Astrocyte (in vitro differentiated cells and primary cell): Measurements from ENCODE around the gene GRM5. TPM values are rescaled to one million over a fixed set of nuclear protein-coding genes. Genes with fewer than 3 reads are reported as not detected.

ENCODE experiments used
- DNase-seq: peaks from one replicate; pipeline ENCODE4 v3.0.0-alpha.2; 2010; ENCODE audit warnings: low read depth
- FAIRE-seq: peaks from 2 replicates; lab custom pipeline; 2011; peaks lifted over from hg19 to GRCh38; lab: Jason Lieb, UNC
- H2AFZ ChIP-seq: 2 replicates; pipeline ENCODE4 v1.6.0; 2012; ENCODE audit warnings: low read depth, low read length, inconsistent platforms
- H3K27ac ChIP-seq: 2 replicates; pipeline ENCODE4 v1.5.1; 2011; ENCODE audit warnings: low read depth, low read length, inconsistent platforms
- H3K27me3 ChIP-seq: 2 replicates; pipeline ENCODE4 v1.6.0; 2011; ENCODE audit warnings: low read length, inconsistent platforms; ENCODE audit not compliant: insufficient read depth
- H3K36me3 ChIP-seq: 2 replicates; pipeline ENCODE4 v1.5.1; 2011; ENCODE audit warnings: low read length, inconsistent platforms; ENCODE audit not compliant: insufficient read depth
- H3K4me1 ChIP-seq: 2 replicates; pipeline ENCODE4 v1.5.1; 2011; ENCODE audit warnings: low read length, inconsistent platforms; ENCODE audit not compliant: insufficient read depth
- H3K4me2 ChIP-seq: 2 replicates; pipeline ENCODE4 v1.6.0; 2012; ENCODE audit warnings: low read length, inconsistent platforms
- H3K4me3 ChIP-seq: 2 replicates; pipeline ENCODE4 v1.5.1; 2011; ENCODE audit warnings: low read depth, mild to moderate bottlenecking, low read length, inconsistent platforms; ENCODE audit not compliant: insufficient read depth
- H3K79me2 ChIP-seq: 2 replicates; pipeline ENCODE4 v1.6.0; 2012; ENCODE audit warnings: mild to moderate bottlenecking, low read length, inconsistent platforms; ENCODE audit not compliant: insufficient read depth
- H3K9ac ChIP-seq: 2 replicates; pipeline ENCODE4 v1.6.0; 2012; ENCODE audit warnings: mild to moderate bottlenecking, low read length, inconsistent platforms
- H3K9me3 ChIP-seq: 2 replicates; pipeline ENCODE4 v1.5.1; 2012; ENCODE audit warnings: low read depth, mild to moderate bottlenecking, low read length, inconsistent platforms; ENCODE audit not compliant: insufficient read depth
- H4K20me1 ChIP-seq: 2 replicates; pipeline ENCODE4 v1.6.0; 2012; ENCODE audit warnings: low read length, inconsistent platforms; ENCODE audit not compliant: insufficient read depth
- H3K27ac Mint-ChIP-seq: one replicate; pipeline ENCODE4 v1.8.0; 2021; ENCODE audit warnings: mild to moderate bottlenecking, mixed read lengths; ENCODE audit not compliant: unreplicated experiment
- H3K27me3 Mint-ChIP-seq: one replicate; pipeline ENCODE4 v1.8.0; 2021; ENCODE audit warnings: low read depth, mixed read lengths; ENCODE audit not compliant: unreplicated experiment
- H3K36me3 Mint-ChIP-seq: one replicate; pipeline ENCODE4 v1.8.0; 2021; ENCODE audit warnings: low read depth, mixed read lengths; ENCODE audit not compliant: unreplicated experiment
- H3K4me1 Mint-ChIP-seq: one replicate; pipeline ENCODE4 v1.8.0; 2021; ENCODE audit warnings: low read depth, mixed read lengths; ENCODE audit not compliant: unreplicated experiment
- H3K4me3 Mint-ChIP-seq: one replicate; pipeline ENCODE4 v1.8.0; 2021; ENCODE audit warnings: mild to moderate bottlenecking, moderate library complexity, mixed read lengths; ENCODE audit not compliant: unreplicated experiment
- H3K9me3 Mint-ChIP-seq: one replicate; pipeline ENCODE4 v1.8.0; 2021; ENCODE audit warnings: mild to moderate bottlenecking, mixed read lengths; ENCODE audit not compliant: unreplicated experiment
- CTCF ChIP-seq: IDR thresholded peaks from 2 replicates; pipeline ENCODE4 v1.5.1; 2011; ENCODE audit warnings: low read depth, mild to moderate bottlenecking, inconsistent platforms, low read length, moderate library complexity; ENCODE audit not compliant: insufficient read depth
- EZH2 ChIP-seq: IDR thresholded peaks from 2 replicates; pipeline ENCODE4 v1.6.1; 2012; ENCODE audit warnings: mild to moderate bottlenecking, low read length, inconsistent platforms; ENCODE audit not compliant: insufficient read depth
- total RNA-seq: library from RNA; stranded (reverse); gene quantifications from 2 replicates; pipeline ENCODE4 v1.2.1, GENCODE V29; 2021

The GRM5 gene
- total RNA-seq, 1 donor from 2014 or later = 0.30 TPM

- no peak overlapping the region for H3K27ac ChIP-seq
These were observed 513.3 kb downstream of the GRM5 start for GRCh38 chr11:88552379-88553062.

GRCh38 chr11:88544656-88545280 is 521.0 kb downstream of the GRM5 start:
- Mint-ChIP-seq H3K36me3 (no peaks in the 10 kb centered on the region), H3K27me3 (no peaks in the 10 kb centered on the region), H3K4me3 (no peak overlapping the region), H3K27ac (no peak overlapping the region), H3K4me1 (no peaks in the 10 kb centered on the region), H3K9me3 (no peaks in the 10 kb centered on the region)
- no peak overlapping the region for H3K4me2 ChIP-seq
- DNase-seq (no peak), FAIRE-seq (peak; percentile 66)
- no peaks in the 10 kb centered on the region for H3K79me2 ChIP-seq
- no peaks in the 10 kb centered on the region for H3K27me3 ChIP-seq
- no peak overlapping the region for H3K4me3 ChIP-seq
- no peaks in the 10 kb centered on the region for H3K36me3 ChIP-seq
- H3K27ac ChIP-seq = peak overlapping the region; percentile 2
- no peak overlapping the region for H2AFZ ChIP-seq
- H4K20me1 ChIP-seq = no peaks in the 10 kb centered on the region
- no peak for TF ChIP-seq CTCF
- no peak for TF ChIP-seq EZH2
- H3K9ac ChIP-seq = no peak overlapping the region
- no peaks in the 10 kb centered on the region for H3K4me1 ChIP-seq
- no peaks in the 10 kb centered on the region for H3K9me3 ChIP-seq

More at GRCh38 chr11:88552379-88553062, 513.3 kb downstream of the GRM5 start:
- no peaks in the 10 kb centered on the region for H3K9me3 ChIP-seq
- H3K79me2 ChIP-seq = no peaks in the 10 kb centered on the region
- H3K4me3 ChIP-seq = no peak overlapping the region
- H4K20me1 ChIP-seq = no peaks in the 10 kb centered on the region
- no peak for DNase-seq
- no peak overlapping the region for H3K9ac ChIP-seq
- FAIRE-seq = no peak
- H2AFZ ChIP-seq = no peak overlapping the region
- no peak for TF ChIP-seq EZH2
- TF ChIP-seq CTCF = peak; percentile 53
- Mint-ChIP-seq H3K4me3 (no peak overlapping the region), H3K27me3 (no peaks in the 10 kb centered on the region), H3K9me3 (no peaks in the 10 kb centered on the region), H3K4me1 (peaks cover 20% of the 10 kb centered on the region), H3K27ac (no peak overlapping the region), H3K36me3 (no peaks in the 10 kb centered on the region)
- H3K4me1 ChIP-seq = peaks cover 18% of the 10 kb centered on the region
- H3K27me3 ChIP-seq = no peaks in the 10 kb centered on the region
- no peak overlapping the region for H3K4me2 ChIP-seq
- H3K36me3 ChIP-seq = no peaks in the 10 kb centered on the region
